ENCODE data around the gene HECW1.

GRCh38 chr7:43463401-43463980 is 351.0 kb downstream of the HECW1 start:
- TF ChIP-seq, protein P1, sequence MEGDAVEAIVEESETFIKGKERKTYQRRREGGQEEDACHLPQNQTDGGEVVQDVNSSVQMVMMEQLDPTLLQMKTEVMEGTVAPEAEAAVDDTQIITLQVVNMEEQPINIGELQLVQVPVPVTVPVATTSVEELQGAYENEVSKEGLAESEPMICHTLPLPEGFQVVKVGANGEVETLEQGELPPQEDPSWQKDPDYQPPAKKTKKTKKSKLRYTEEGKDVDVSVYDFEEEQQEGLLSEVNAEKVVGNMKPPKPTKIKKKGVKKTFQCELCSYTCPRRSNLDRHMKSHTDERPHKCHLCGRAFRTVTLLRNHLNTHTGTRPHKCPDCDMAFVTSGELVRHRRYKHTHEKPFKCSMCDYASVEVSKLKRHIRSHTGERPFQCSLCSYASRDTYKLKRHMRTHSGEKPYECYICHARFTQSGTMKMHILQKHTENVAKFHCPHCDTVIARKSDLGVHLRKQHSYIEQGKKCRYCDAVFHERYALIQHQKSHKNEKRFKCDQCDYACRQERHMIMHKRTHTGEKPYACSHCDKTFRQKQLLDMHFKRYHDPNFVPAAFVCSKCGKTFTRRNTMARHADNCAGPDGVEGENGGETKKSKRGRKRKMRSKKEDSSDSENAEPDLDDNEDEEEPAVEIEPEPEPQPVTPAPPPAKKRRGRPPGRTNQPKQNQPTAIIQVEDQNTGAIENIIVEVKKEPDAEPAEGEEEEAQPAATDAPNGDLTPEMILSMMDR (IDR thresholded peaks at IDR 0.05), result no peak
- TF ChIP-seq EZH2 (IDR thresholded peaks at IDR 0.05), result no peak
- TF ChIP-seq EZH2phosphoT487 (IDR thresholded peaks at IDR 0.05), result no peak

Measured in neural progenitor cell (in vitro differentiated cells).